Esophagus muscularis mucosa (tissue), 4 donors: ENCODE results near the gene SLC25A40. TPM values are rescaled to one million over a fixed set of nuclear protein-coding genes. Genes with fewer than 3 reads are reported as not detected.
"Not testable (repeated sequence)": the region's sequence is repeated elsewhere in the genome, so short reads cannot be mapped to it uniquely, and the experiment has no call there.

Experiments
- DNase-seq: peaks from one replicate; pipeline ENCODE4 v3.0.0-alpha.2; 2017; ENCODE audit errors: extremely low spot score
- H3K27ac ChIP-seq, 4 donors: fragments of 200-600 bp; sonication (generic); replicated peaks in 1 of 4; 1 replicate in 3 of 4; 2 replicates in 1 of 4; pipeline ENCODE4 v1.5.1; 2016 to 2019; ENCODE audit warnings: mild to moderate bottlenecking in 1 of 4
- H3K27me3 ChIP-seq, 4 donors: fragments of 200-600 bp; sonication (generic); one replicate each; pipeline versions ENCODE4 v1.5.1 to v1.6.0; 2016 to 2019
- H3K36me3 ChIP-seq, 4 donors: fragments of 200-600 bp; sonication (generic); one replicate each; pipeline ENCODE4 v1.5.1; 2016 to 2019
- H3K4me1 ChIP-seq, 4 donors: fragments of 200-600 bp; sonication (generic); one replicate each; pipeline ENCODE4 v1.5.1; 2016 to 2019
- H3K4me3 ChIP-seq, 4 donors: fragments of 200-600 bp; sonication (generic); 1 replicate in 2 of 4; 2 replicates in 2 of 4; pipeline ENCODE4 v1.5.1; 2016 to 2019; ENCODE audit warnings: mild to moderate bottlenecking in 4 of 4, moderate library complexity in 1 of 4
- H3K9me3 ChIP-seq, 4 donors: fragments of 200-600 bp; sonication (generic); 1 replicate in 3 of 4; 2 replicates in 1 of 4; pipeline ENCODE4 v1.5.1; 2016 to 2019
- EP300 ChIP-seq: sonication (generic); formaldehyde crosslinking; IDR thresholded peaks from one replicate; pipeline ENCODE4 v1.6.1; 2017; ENCODE audit warnings: antibody characterized with exemption
- POLR2A ChIP-seq: fragments of 450-650 bp; IDR thresholded peaks from one replicate; pipeline ENCODE4 v1.6.1; 2017; ENCODE audit warnings: antibody characterized with exemption, moderate library complexity, mild to moderate bottlenecking, low read depth
- POLR2AphosphoS5 ChIP-seq, 2 donors: sonication (generic); formaldehyde crosslinking; IDR thresholded peaks; one replicate each; pipeline ENCODE4 v1.6.1; 2017; ENCODE audit warnings: antibody characterized with exemption in 2 of 2
- WGBS: methylation state at CpG from one replicate; pipeline ENCODE4 v1.1.5; 2018; 5-methylcytosine and 5-hydroxymethylcytosine counted together
- intact Hi-C: fragments of 100-400 bp; cut with DNase I; formaldehyde crosslinking; loops from one replicate; pipeline ENCODE4 v1.15.1; 2023
- total RNA-seq, 4 donors: library from RNA; depleted of rRNA; stranded (reverse); fragments of >200 nt; gene quantifications; one replicate each; pipeline versions ENCODE4 v1.1.0 to v1.2.1, GENCODE V29; 2016
- TF ChIP-seq, protein P1 (sequence below), 3 experiments: fragments of 200-600 bp in 2 of 3; fragments of 450-650 bp in 1 of 3; sonication (generic) in 2 of 3; IDR thresholded peaks; one replicate each; pipeline ENCODE4 v1.5.1; 2017 to 2019; ENCODE audit warnings: antibody characterized with exemption in 3 of 3, mild to moderate bottlenecking in 2 of 3, moderate library complexity in 1 of 3

The SLC25A40 gene
- total RNA-seq, 4 donors from 2014 or later, result 9.1 to 17.4 (median 11.2) TPM

DNA sequence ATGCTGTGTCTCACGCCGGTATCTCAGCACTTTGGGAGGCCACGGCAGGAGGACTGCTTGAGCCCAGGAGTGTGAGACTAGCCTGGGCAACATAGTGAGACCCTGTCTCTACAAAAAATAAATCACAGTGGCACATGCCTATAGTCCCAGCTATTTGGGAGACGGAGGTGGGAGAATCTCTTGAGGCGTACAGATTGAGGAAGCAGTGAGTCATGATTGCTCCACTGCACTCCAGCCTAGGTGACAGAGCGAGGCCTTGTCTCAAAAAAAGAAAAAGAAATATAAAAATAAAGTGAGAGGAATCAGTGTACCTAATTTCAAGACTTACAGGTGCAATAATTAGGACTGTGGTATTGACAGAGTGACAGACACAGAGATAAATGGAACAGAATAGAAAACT lies 23.9 kb downstream of the SLC25A40 start:
- DNase-seq, result no peak
- no peaks in the 10 kb centered on the region for H3K4me1 ChIP-seq
- TF ChIP-seq POLR2A, result no peak
- TF ChIP-seq, protein P1, sequence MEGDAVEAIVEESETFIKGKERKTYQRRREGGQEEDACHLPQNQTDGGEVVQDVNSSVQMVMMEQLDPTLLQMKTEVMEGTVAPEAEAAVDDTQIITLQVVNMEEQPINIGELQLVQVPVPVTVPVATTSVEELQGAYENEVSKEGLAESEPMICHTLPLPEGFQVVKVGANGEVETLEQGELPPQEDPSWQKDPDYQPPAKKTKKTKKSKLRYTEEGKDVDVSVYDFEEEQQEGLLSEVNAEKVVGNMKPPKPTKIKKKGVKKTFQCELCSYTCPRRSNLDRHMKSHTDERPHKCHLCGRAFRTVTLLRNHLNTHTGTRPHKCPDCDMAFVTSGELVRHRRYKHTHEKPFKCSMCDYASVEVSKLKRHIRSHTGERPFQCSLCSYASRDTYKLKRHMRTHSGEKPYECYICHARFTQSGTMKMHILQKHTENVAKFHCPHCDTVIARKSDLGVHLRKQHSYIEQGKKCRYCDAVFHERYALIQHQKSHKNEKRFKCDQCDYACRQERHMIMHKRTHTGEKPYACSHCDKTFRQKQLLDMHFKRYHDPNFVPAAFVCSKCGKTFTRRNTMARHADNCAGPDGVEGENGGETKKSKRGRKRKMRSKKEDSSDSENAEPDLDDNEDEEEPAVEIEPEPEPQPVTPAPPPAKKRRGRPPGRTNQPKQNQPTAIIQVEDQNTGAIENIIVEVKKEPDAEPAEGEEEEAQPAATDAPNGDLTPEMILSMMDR (IDR thresholded peaks at IDR 0.05), result no peak
- TF ChIP-seq POLR2AphosphoS5 (IDR thresholded peaks at IDR 0.05), result no peak
- TF ChIP-seq EP300, result no peak
- WGBS, result 91% methylated on average over 6 of the region's 6 CpGs
- peaks cover 0 to 26% (median 14%) of the 10 kb centered on the region in 4 donors for H3K36me3 ChIP-seq
- intact Hi-C loops, result no loop called here
- no peaks in the 10 kb centered on the region for H3K27me3 ChIP-seq
- H3K27ac ChIP-seq, result no peak overlapping the region
- H3K4me3 ChIP-seq, result no peak overlapping the region
- H3K9me3 ChIP-seq, result no peaks in the 10 kb centered on the region

DNA sequence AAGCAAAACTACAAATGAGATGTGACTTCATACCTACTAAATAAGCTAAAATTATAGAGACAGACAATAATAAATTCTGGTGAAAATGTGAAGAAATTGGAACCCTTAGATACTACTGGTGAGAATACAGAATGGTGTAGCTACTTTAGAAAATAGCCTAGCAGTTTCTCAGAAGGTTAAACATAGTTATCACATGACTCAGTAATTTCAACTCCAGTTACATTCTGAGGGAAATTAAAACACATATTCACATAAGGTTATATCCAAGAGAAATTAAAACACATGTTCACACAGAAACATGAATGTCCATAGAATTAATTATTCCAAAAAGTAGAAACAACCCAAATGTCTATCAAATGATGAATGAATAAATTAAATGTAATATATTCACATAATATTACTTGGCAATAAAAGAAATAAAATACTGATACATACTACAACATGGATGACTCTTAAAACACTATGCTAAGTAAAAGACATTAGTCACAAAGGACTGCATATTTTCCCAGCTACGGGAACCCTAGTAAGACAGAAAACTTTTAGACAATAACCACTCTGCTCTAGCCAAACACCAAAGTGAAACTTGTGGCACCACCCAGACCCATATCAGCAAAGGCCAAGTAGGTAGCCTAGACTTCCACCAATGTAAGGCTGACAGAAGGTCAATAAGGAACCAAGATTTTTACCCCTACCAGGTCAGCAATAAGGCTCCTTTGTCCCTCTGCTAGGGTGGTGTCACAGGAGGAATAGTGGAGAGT lies 25.1 kb downstream of the SLC25A40 start:
- H3K9me3 ChIP-seq, result no peaks in the 10 kb centered on the region
- H3K4me1 ChIP-seq, result no peaks in the 10 kb centered on the region
- H3K27ac ChIP-seq, result no peak overlapping the region
- intact Hi-C loops, result no loop called here
- DNase-seq, result no peak
- TF ChIP-seq POLR2A, result no peak
- no peak for TF ChIP-seq EP300
- TF ChIP-seq POLR2AphosphoS5 (IDR thresholded peaks at IDR 0.05), result no peak
- TF ChIP-seq, protein P1 (IDR thresholded peaks at IDR 0.05), result no peak
- no peak overlapping the region for H3K4me3 ChIP-seq
- peaks cover 0 to 28% (median 17%) of the 10 kb centered on the region in 4 donors for H3K36me3 ChIP-seq
- 94% methylated on average over 1 of the region's 1 CpG for WGBS
- H3K27me3 ChIP-seq, result no peaks in the 10 kb centered on the region

DNA sequence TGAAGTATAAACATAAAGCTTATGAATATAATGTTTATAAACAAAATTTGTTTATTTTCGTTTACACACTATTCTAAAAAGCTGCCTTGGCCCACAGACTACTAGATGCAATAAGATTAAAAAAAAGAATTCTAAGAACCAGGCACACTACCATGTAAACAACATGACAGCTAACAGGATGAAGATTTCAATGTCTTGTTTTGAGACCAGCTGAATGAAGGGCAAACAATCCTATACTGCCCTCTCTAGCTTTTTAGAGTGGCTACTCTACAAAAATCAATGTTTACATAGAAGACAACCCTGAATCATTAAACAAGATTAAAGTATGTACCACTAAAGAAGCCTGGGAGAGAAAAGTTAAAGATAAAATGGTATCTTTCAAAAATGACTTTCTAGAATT lies 38.6 kb downstream of the SLC25A40 start:
- Histone ChIP-seq H3K9me3 (no peaks in the 10 kb centered on the region), H3K4me1 (no peaks in the 10 kb centered on the region), H3K27ac (no peak overlapping the region), H3K27me3 (no peaks in the 10 kb centered on the region), H3K36me3 (peaks cover 0 to 16% (median 4%) of the 10 kb centered on the region in 4 donors), H3K4me3 (no peak overlapping the region)
- WGBS, result 37% methylated on average over 1 of the region's 1 CpG
- TF ChIP-seq EP300 (no peak), POLR2A (no peak), POLR2AphosphoS5 (IDR thresholded peaks at IDR 0.05) (no peak)
- TF ChIP-seq, protein P1 (IDR thresholded peaks at IDR 0.05), result no peak
- DNase-seq, result no peak
- intact Hi-C loops, result no loop called here

DNA sequence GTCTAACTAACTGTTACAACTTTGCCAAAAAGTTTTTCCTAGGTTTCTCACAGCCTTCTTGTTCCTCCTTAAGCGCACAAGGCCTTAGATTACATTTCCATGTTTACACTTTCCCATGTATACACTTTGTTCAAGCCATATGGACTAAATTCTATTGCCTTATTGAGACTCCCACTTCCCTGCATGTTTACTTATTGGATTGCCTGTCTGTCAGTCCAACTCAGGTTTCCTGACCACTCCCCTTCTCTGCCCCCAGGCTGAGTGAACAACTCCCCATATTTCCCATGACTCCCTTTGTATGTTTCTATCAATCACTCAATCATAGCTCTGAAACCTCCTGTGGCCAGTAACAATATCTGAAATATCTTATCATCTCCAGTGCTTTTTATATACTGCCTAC lies 43.0 kb downstream of the SLC25A40 start:
- Histone ChIP-seq H3K9me3 (no peaks in the 10 kb centered on the region), H3K27ac (no peak overlapping the region), H3K36me3 (peaks cover 0 to 15% (median 2%) of the 10 kb centered on the region in 4 donors), H3K4me1 (no peaks in the 10 kb centered on the region), H3K27me3 (no peaks in the 10 kb centered on the region), H3K4me3 (no peak overlapping the region)
- TF ChIP-seq EP300, result no peak
- TF ChIP-seq, protein P1 (IDR thresholded peaks at IDR 0.05), result no peak
- no peak for TF ChIP-seq POLR2AphosphoS5 (IDR thresholded peaks at IDR 0.05)
- no peak for TF ChIP-seq POLR2A
- intact Hi-C loops, result no loop called here
- WGBS, result 81% methylated on average over 1 of the region's 1 CpG
- DNase-seq, result no peak

DNA sequence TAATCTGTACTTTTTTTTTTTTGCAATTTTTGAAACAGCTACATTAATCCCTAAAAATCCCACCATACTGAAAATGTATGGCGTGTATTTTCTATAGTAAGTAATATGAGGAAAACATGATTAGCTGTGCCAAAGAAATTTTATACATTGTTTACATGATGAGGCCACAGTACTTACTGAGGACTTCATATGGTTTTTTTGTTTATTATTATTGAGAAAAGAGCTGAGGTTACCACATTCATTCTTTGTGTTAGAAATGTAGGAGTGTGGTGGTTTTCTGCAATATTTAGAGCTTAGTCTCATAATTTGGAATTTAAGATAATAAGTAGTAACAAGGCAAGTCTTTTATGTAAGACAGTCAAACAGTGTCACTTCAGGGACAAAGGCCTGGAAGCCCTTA lies 45.1 kb downstream of the SLC25A40 start:
- no peaks in the 10 kb centered on the region for H3K27me3 ChIP-seq
- H3K4me1 ChIP-seq, result no peaks in the 10 kb centered on the region
- peaks cover 0 to 13% (median 2%) of the 10 kb centered on the region in 4 donors for H3K36me3 ChIP-seq
- DNase-seq, result no peak
- H3K27ac ChIP-seq, result no peak overlapping the region
- 95% methylated on average over 1 of the region's 1 CpG for WGBS
- no peak for TF ChIP-seq POLR2A
- H3K4me3 ChIP-seq, result no peak overlapping the region
- H3K9me3 ChIP-seq, result no peaks in the 10 kb centered on the region
- intact Hi-C loops, result no loop called here

GRCh38 chr7:87828383-87828782 lies 47.8 kb downstream of the SLC25A40 start:
- H3K4me1 ChIP-seq, intact Hi-C loops, H3K4me3 ChIP-seq, DNase-seq, H3K9me3 ChIP-seq, H3K27me3 ChIP-seq, H3K36me3 ChIP-seq, H3K27ac ChIP-seq: not testable (repeated sequence)
- WGBS, result 90% methylated on average over 1 of the region's 1 CpG

DNA sequence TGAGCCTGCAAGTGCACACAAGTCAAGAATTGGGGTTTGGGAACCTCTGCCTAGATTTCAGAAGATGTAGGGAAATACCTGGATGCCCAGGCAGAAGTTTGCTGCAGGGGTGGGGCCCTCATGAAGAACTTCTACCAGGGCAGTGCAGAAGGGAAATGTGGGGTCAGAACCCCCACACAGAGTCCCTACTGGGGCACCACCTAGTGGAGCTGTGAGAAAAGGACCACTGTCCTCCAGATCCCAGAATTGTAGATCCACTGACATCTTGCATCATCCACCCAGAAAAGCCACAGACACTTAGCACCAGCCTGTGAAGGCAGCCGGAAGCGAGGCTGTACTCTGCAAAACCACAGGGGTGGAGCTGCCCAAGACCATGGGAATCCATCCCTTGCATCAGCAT lies 50.8 kb downstream of the SLC25A40 start:
- H3K4me1 ChIP-seq, H3K4me3 ChIP-seq, H3K27me3 ChIP-seq, H3K36me3 ChIP-seq, intact Hi-C loops, H3K9me3 ChIP-seq, DNase-seq, H3K27ac ChIP-seq: not testable (repeated sequence)
- WGBS, result 86% methylated on average over 2 of the region's 2 CpGs

- H3K27me3 ChIP-seq, intact Hi-C loops, DNase-seq, H3K9me3 ChIP-seq, H3K4me3 ChIP-seq, H3K36me3 ChIP-seq, H3K4me1 ChIP-seq, H3K27ac ChIP-seq: not testable (repeated sequence)
- 86% methylated on average over 3 of the region's 4 CpGs for whole genome bisulfite sequencing
Observed at GRCh38 chr7:87822056-87822455, 54.1 kb downstream of the SLC25A40 start.
